ENCODE measurements around the gene LONP2. TPM values are rescaled to one million over a fixed set of nuclear protein-coding genes. Genes with fewer than 3 reads are reported as not detected.

The LONP2 gene
- 22.0 and 30.6 TPM in 2 replicates for total RNA-seq

DNA sequence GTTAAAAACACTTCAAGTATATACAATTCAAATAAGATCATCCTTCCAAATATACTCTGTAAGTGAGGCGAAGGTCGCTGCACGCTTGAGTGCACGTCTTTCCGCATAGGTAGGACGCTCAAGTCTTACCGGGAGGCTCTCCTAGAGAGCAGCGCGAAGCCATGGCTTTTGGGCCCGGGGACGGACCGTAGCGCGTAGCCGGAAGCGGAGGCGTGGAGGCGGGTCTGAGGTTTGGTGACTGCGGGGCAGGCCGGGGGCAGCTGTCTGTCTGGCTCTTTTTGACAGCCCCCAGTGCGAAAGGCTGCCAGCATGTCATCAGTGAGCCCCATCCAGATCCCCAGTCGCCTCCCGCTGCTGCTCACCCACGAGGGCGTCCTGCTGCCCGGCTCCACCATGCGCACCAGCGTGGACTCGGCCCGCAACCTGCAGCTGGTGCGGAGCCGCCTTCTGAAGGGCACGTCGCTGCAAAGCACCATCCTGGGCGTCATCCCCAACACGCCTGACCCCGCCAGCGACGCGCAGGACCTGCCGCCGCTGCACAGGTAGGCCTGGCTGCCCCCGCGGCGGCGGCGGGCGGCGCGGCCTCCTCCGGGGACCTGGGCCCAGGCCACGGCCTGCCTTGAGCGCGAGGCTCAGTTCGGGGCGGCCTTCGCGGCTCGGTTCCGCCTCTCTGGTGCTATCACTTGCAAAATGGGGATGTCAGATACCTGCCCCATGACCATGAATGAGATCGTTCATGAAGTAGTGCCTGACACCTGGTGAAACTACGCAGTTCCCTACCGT lies at the start of gene LONP2:
LONP2 (plus strand) TSS at position 221 of the 783 bp plus-strand sequence; CDS start at position 310, 89 bp downstream.

GRCh38 chr16:48247311-48247710 lies 3.2 kb downstream of the LONP2 start, which contains the start of gene ABCC11:
TSS of gene ABCC11 (minus strand) at chr16:48247539. CDS start at chr16:48231921, 15,618 bp downstream.

DNA sequence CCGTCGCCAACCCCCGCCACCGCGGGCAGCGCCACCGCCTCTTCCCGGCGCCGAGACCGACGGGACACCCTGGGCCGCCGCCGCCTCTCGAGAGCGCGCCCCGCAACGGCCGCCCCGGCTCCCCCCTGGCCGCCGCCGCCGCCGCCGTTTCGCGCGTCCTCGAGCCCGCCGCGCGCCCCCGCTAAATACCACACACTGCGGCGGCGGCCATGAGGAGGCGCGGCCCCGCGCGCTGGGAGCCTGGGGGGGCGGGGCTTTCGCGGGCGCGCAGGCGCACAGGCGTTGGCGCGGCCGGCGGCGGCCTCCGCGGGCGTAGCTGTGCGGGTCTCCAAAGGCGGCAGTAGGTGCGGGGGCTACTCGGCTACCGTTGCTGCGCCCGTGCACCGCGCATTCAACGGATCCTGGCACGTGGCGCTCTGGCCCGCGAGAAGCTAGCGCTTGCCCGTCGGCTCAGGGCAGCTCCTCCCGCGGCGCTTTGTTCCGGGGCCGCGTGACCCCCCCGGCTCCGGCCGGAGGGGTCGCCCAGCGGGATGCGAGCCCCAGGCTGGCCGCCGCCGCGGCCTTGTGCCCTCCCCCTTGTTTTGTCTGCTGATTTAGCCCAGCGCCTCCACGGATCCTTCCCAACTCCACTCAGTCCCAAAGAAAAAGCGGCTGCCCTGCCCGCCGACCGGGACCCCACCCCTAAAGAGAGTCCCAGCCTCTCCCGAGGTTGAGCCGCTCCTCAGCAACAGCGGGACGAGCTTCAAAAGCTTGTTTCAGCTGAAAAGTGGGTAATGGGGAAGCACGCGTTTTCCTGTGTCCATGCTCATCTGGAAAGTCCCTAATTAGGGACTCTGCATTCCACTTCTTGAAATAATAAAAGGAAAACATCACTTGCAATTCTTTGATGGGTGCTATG lies 141.4 kb downstream of the LONP2 start, which contains the start of gene SIAH1:
SIAH1 (minus strand) TSS at position 161 of the 898 bp plus-strand sequence. CDS start 22,985 bp downstream, outside the sequence.

Other genes with a start within 250 kb of the LONP2 start
- gene ABCC12, start 88.3 kb upstream of the LONP2 start, total RNA-seq, result not detected in 2 replicates
- 0.13 TPM in 1 of 2 replicates, not detected in the other for gene ABCC11, start 3.2 kb downstream of the LONP2 start, total RNA-seq
- 18.9 and 22.8 TPM in 2 replicates for gene SIAH1, start 141.1 kb downstream of the LONP2 start, total RNA-seq

Data from mesangial cell (primary cell).